Kidney epithelial cell (primary cell): ENCODE measurements around the gene EIF4H. TPM values are rescaled to one million over a fixed set of nuclear protein-coding genes. Genes with fewer than 3 reads are reported as not detected.

Experiments used
- DNase-seq: peaks from one replicate; pipeline ENCODE4 v3.0.0-alpha.2; 2010; ENCODE audit warnings: low read depth
- H3K27me3 ChIP-seq: 2 replicates; pipeline ENCODE4 v1.6.0; 2011; ENCODE audit warnings: low read length; ENCODE audit not compliant: control insufficient read depth, insufficient read depth
- H3K36me3 ChIP-seq: 2 replicates; pipeline ENCODE4 v1.5.1; 2011; ENCODE audit warnings: low read length; ENCODE audit not compliant: control insufficient read depth, insufficient read depth
- H3K4me3 ChIP-seq: 2 replicates; pipeline ENCODE4 v1.5.1; 2011; ENCODE audit warnings: low read depth, mild to moderate bottlenecking, control low read depth, low read length
- CTCF ChIP-seq: IDR thresholded peaks from 2 replicates; pipeline ENCODE4 v1.5.1; 2011; ENCODE audit warnings: mild to moderate bottlenecking, moderate library complexity, low read length, control low read depth, inconsistent platforms; ENCODE audit not compliant: insufficient read depth, poor library complexity, severe bottlenecking
- total RNA-seq: library from RNA; depleted of rRNA; stranded (reverse); fragments of >200 nt; gene quantifications from 2 replicates; pipeline ENCODE4 v1.2.3, GENCODE V29; 2015

Gene EIF4H
- total RNA-seq, 1 donor from 2014 or later, result 307 TPM

- Histone ChIP-seq H3K27me3 (no peaks in the 10 kb centered on the region), H3K36me3 (no peaks in the 10 kb centered on the region), H3K4me3 (no peak overlapping the region)
- DNase-seq, result no peak
- TF ChIP-seq CTCF, result no peak
These were observed 62.1 kb downstream of the EIF4H start for GRCh38 chr7:74236284-74236683.

GRCh38 chr7:74240482-74240881, 66.3 kb downstream of the EIF4H start:
- no peak overlapping the region for H3K4me3 ChIP-seq
- no peaks in the 10 kb centered on the region for H3K27me3 ChIP-seq
- no peak for DNase-seq
- TF ChIP-seq CTCF, result no peak
- H3K36me3 ChIP-seq, result no peaks in the 10 kb centered on the region

GRCh38 chr7:74242122-74242443, 67.9 kb downstream of the EIF4H start:
- no peak for TF ChIP-seq CTCF
- no peaks in the 10 kb centered on the region for H3K36me3 ChIP-seq
- no peaks in the 10 kb centered on the region for H3K27me3 ChIP-seq
- no peak overlapping the region for H3K4me3 ChIP-seq
- DNase-seq, result no peak

GRCh38 chr7:74246497-74246896, 72.3 kb downstream of the EIF4H start:
- no peak for TF ChIP-seq CTCF
- DNase-seq, result no peak
- Histone ChIP-seq H3K4me3 (no peak overlapping the region), H3K36me3 (no peaks in the 10 kb centered on the region), H3K27me3 (no peaks in the 10 kb centered on the region)

Other genes starting within 250 kb of the EIF4H start
- gene ELN, start 146.2 kb upstream of the EIF4H start, total RNA-seq, result 0.07 TPM in 1 of 2 replicates, not detected in the other
- 61.1 and 79.4 TPM in 2 replicates for gene LIMK1, start 90.6 kb upstream of the EIF4H start, total RNA-seq
- gene LAT2, start 35.6 kb downstream of the EIF4H start, total RNA-seq, result 0.14 and 1.4 TPM in 2 replicates
- 15.7 and 19.9 TPM in 2 replicates for gene RFC2, start 80.0 kb downstream of the EIF4H start, total RNA-seq
- 46.3 and 54.1 TPM in 2 replicates for gene CLIP2, start 115.1 kb downstream of the EIF4H start, total RNA-seq